ENCODE data around the gene PPFIBP2.

Gene PPFIBP2

DNA sequence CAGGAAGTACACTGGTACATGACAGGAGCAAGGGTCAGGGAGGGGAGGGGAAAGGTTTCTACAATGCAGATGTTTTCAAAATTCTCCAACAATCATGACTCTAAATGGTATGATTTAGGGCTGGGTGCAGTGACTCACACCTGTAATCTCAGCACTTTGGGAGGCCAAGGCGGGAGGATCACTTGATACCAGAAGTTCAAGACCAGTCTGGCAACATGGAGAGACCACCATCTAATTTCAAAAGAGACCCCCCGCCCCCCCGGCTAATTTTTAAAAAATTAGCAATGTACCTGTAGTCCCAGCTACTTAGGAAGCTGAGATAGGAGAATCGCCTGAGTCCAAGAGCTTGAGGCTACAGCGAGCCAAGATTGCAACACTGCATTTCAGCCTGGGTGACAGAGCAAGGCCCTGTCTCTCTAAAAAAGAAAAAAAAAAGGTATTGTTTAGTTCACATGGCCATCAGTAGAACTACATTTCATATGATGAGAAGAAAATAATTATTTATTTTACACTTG lies 44.4 kb upstream of the PPFIBP2 start:
- TF ChIP-seq ZFP30 (CRISPR knock-in tag; IDR thresholded peaks at IDR 0.05) (no peak), ZFP3 (CRISPR knock-in tag; IDR thresholded peaks at IDR 0.05) (no peak), GLIS3 (CRISPR knock-in tag; IDR thresholded peaks at IDR 0.05) (no peak), TCF4 (CRISPR knock-in tag; IDR thresholded peaks at IDR 0.05; ENCODE audit: borderline replicate concordance) (no peak), PPARA (CRISPR knock-in tag; IDR thresholded peaks at IDR 0.05; ENCODE audit: borderline replicate concordance) (no peak), ZNF8 (CRISPR knock-in tag; IDR thresholded peaks at IDR 0.05) (no peak), CSDC2 (CRISPR knock-in tag; IDR thresholded peaks at IDR 0.05) (no peak), ESRRG (CRISPR knock-in tag; IDR thresholded peaks at IDR 0.05) (no peak), ZNF70 (CRISPR knock-in tag; IDR thresholded peaks at IDR 0.05) (no peak), ISL1 (CRISPR knock-in tag; IDR thresholded peaks at IDR 0.05) (no peak), SNAI2 (CRISPR knock-in tag; IDR thresholded peaks at IDR 0.05) (no peak), RARB (CRISPR knock-in tag; IDR thresholded peaks at IDR 0.05) (no peak), ZNF565 (CRISPR knock-in tag; conservative IDR thresholded peaks at IDR 0.05; ENCODE audit: low read depth) (no peak), OSR1 (CRISPR knock-in tag; IDR thresholded peaks at IDR 0.05) (no peak)
- TF ChIP-seq, protein P1, sequence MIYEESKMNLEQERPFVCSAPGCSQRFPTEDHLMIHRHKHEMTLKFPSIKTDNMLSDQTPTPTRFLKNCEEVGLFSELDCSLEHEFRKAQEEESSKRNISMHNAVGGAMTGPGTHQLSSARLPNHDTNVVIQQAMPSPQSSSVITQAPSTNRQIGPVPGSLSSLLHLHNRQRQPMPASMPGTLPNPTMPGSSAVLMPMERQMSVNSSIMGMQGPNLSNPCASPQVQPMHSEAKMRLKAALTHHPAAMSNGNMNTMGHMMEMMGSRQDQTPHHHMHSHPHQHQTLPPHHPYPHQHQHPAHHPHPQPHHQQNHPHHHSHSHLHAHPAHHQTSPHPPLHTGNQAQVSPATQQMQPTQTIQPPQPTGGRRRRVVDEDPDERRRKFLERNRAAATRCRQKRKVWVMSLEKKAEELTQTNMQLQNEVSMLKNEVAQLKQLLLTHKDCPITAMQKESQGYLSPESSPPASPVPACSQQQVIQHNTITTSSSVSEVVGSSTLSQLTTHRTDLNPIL (CRISPR knock-in tag; IDR thresholded peaks at IDR 0.05; ENCODE audit: low read depth): no peak
- TF ChIP-seq, protein P2, sequence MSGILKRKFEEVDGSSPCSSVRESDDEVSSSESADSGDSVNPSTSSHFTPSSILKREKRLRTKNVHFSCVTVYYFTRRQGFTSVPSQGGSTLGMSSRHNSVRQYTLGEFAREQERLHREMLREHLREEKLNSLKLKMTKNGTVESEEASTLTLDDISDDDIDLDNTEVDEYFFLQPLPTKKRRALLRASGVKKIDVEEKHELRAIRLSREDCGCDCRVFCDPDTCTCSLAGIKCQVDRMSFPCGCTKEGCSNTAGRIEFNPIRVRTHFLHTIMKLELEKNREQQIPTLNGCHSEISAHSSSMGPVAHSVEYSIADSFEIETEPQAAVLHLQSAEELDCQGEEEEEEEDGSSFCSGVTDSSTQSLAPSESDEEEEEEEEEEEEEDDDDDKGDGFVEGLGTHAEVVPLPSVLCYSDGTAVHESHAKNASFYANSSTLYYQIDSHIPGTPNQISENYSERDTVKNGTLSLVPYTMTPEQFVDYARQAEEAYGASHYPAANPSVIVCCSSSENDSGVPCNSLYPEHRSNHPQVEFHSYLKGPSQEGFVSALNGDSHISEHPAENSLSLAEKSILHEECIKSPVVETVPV (CRISPR knock-in tag; IDR thresholded peaks at IDR 0.05): no peak
- TF ChIP-seq, protein P3, sequence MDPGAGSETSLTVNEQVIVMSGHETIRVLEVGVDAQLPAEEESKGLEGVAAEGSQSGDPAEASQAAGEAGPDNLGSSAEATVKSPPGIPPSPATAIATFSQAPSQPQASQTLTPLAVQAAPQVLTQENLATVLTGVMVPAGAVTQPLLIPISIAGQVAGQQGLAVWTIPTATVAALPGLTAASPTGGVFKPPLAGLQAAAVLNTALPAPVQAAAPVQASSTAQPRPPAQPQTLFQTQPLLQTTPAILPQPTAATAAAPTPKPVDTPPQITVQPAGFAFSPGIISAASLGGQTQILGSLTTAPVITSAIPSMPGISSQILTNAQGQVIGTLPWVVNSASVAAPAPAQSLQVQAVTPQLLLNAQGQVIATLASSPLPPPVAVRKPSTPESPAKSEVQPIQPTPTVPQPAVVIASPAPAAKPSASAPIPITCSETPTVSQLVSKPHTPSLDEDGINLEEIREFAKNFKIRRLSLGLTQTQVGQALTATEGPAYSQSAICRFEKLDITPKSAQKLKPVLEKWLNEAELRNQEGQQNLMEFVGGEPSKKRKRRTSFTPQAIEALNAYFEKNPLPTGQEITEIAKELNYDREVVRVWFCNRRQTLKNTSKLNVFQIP (CRISPR knock-in tag; IDR thresholded peaks at IDR 0.05; ENCODE audit: borderline replicate concordance, low read depth): no peak
- TF ChIP-seq, protein P4, sequence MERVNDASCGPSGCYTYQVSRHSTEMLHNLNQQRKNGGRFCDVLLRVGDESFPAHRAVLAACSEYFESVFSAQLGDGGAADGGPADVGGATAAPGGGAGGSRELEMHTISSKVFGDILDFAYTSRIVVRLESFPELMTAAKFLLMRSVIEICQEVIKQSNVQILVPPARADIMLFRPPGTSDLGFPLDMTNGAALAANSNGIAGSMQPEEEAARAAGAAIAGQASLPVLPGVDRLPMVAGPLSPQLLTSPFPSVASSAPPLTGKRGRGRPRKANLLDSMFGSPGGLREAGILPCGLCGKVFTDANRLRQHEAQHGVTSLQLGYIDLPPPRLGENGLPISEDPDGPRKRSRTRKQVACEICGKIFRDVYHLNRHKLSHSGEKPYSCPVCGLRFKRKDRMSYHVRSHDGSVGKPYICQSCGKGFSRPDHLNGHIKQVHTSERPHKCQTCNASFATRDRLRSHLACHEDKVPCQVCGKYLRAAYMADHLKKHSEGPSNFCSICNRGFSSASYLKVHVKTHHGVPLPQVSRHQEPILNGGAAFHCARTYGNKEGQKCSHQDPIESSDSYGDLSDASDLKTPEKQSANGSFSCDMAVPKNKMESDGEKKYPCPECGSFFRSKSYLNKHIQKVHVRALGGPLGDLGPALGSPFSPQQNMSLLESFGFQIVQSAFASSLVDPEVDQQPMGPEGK (CRISPR knock-in tag; IDR thresholded peaks at IDR 0.05; ENCODE audit: borderline replicate concordance): no peak
- TF ChIP-seq, protein P5, sequence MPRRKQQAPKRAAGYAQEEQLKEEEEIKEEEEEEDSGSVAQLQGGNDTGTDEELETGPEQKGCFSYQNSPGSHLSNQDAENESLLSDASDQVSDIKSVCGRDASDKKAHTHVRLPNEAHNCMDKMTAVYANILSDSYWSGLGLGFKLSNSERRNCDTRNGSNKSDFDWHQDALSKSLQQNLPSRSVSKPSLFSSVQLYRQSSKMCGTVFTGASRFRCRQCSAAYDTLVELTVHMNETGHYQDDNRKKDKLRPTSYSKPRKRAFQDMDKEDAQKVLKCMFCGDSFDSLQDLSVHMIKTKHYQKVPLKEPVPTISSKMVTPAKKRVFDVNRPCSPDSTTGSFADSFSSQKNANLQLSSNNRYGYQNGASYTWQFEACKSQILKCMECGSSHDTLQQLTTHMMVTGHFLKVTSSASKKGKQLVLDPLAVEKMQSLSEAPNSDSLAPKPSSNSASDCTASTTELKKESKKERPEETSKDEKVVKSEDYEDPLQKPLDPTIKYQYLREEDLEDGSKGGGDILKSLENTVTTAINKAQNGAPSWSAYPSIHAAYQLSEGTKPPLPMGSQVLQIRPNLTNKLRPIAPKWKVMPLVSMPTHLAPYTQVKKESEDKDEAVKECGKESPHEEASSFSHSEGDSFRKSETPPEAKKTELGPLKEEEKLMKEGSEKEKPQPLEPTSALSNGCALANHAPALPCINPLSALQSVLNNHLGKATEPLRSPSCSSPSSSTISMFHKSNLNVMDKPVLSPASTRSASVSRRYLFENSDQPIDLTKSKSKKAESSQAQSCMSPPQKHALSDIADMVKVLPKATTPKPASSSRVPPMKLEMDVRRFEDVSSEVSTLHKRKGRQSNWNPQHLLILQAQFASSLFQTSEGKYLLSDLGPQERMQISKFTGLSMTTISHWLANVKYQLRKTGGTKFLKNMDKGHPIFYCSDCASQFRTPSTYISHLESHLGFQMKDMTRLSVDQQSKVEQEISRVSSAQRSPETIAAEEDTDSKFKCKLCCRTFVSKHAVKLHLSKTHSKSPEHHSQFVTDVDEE (CRISPR knock-in tag; IDR thresholded peaks at IDR 0.05): no peak
- no peak for ATAC-seq

DNA sequence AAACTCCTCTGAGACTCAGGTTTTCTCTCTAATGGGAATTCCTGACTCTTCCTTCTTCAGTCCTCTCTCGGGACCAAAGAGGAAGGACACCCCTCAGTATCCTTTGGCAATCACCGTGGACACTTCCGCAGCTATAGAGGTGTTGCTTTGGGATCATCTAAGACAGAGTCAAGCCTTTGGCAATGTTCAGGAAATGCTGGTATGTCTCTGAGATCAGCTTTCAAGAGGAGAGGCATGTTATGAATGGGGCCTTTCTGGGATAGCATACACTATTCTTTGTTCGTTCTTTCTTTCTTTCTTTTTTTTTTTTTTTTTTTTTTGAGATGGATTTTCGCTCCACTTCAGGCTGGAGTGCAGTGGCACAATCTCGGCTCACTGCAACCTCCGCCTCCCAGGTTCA lies 42.7 kb upstream of the PPFIBP2 start:
- TF ChIP-seq ZFP30 (CRISPR knock-in tag; IDR thresholded peaks at IDR 0.05) (no peak), TCF4 (CRISPR knock-in tag; IDR thresholded peaks at IDR 0.05; ENCODE audit: borderline replicate concordance) (no peak), ZNF565 (CRISPR knock-in tag; conservative IDR thresholded peaks at IDR 0.05; ENCODE audit: low read depth) (no peak), ISL1 (CRISPR knock-in tag; IDR thresholded peaks at IDR 0.05) (no peak), PPARA (CRISPR knock-in tag; IDR thresholded peaks at IDR 0.05; ENCODE audit: borderline replicate concordance) (no peak), ZFP3 (CRISPR knock-in tag; IDR thresholded peaks at IDR 0.05) (no peak)
- no peak for ATAC-seq

DNA sequence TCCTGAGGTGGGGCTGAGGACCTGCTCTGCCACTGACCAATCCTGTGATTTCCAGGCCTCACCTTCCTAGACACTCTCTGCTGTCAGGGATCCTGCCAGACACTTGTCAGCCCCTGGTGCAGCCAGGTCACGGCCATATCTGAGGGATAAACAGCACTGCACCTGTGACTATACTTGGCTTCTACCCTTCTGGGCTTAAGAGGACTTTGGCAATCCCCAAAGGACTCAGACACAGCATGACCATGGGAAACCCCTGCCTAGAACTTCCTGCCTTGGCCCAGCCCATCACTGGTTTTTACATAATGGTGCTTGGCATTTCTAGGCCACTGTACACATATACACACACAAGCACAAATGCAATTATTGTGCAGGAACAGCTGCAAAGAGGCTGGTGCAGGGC lies 40.1 kb upstream of the PPFIBP2 start:
- no peak for ATAC-seq
- TF ChIP-seq ZNF8 (CRISPR knock-in tag; IDR thresholded peaks at IDR 0.05) (no peak), ZNF565 (CRISPR knock-in tag; conservative IDR thresholded peaks at IDR 0.05; ENCODE audit: low read depth) (no peak), ZNF70 (CRISPR knock-in tag; IDR thresholded peaks at IDR 0.05) (no peak), BACH2 (CRISPR knock-in tag; IDR thresholded peaks at IDR 0.05; ENCODE audit: borderline replicate concordance) (no peak), ZFP3 (CRISPR knock-in tag; IDR thresholded peaks at IDR 0.05) (no peak), RARB (CRISPR knock-in tag; IDR thresholded peaks at IDR 0.05) (no peak), CSDC2 (CRISPR knock-in tag; IDR thresholded peaks at IDR 0.05) (no peak), PPARA (CRISPR knock-in tag; IDR thresholded peaks at IDR 0.05; ENCODE audit: borderline replicate concordance) (no peak), TCF4 (CRISPR knock-in tag; IDR thresholded peaks at IDR 0.05; ENCODE audit: borderline replicate concordance) (no peak), ZFP30 (CRISPR knock-in tag; IDR thresholded peaks at IDR 0.05) (no peak)
- TF ChIP-seq, protein P1 (CRISPR knock-in tag; IDR thresholded peaks at IDR 0.05; ENCODE audit: low read depth): no peak
- TF ChIP-seq, protein P3 (CRISPR knock-in tag; IDR thresholded peaks at IDR 0.05; ENCODE audit: borderline replicate concordance, low read depth): no peak
- TF ChIP-seq, protein P5 (CRISPR knock-in tag; IDR thresholded peaks at IDR 0.05): no peak

Measured in SK-N-SH treated with all-trans-retinoic acid at 6 μM for 48 hours (cell line).